ENCODE data around the gene MTIF3. TPM values are rescaled to one million over a fixed set of nuclear protein-coding genes. Genes with fewer than 3 reads are reported as not detected.

Gene MTIF3
- total RNA-seq (2022) (35.6 and 40.9 TPM in 2 replicates), Bru-seq, nascent RNA (percentile 74 among the genes with signal in this experiment), BruChase-seq, experiment 1, labeled RNA remaining after a 6-hour chase (percentile 76 among the genes with signal in this experiment), BruChase-seq, experiment 2, labeled RNA remaining after a 2-hour chase (percentile 84 among the genes with signal in this experiment)
- long read RNA-seq, transcript MTIF3-202 (5 exons, 1,005 nt), result major isoform, 10 of 50 reads
- long read RNA-seq, partial matches to known transcripts, result 3 of 50 reads
- long read RNA-seq, other reads (novel, unspliced or antisense), result 34 of 50 reads

- intact Hi-C loops (cut with micrococcal nuclease), result loop anchor here (1.0 to 2.0 kb wide), 2 partner anchors 24 to 171 kb away; partner anchors contain the start of genes LNX2 and POLR1D
- Mint-ChIP-seq H3K27ac (ENCODE audit: low read depth, unreplicated experiment) (peak within 1 kb of the TSS; percentile 97), H3K9me3 (ENCODE audit: unreplicated experiment) (no peaks in the 10 kb centered on the region), H3K4me1 (ENCODE audit: insufficient read depth, unreplicated experiment) (peaks cover 16% of the 10 kb centered on the region), H3K36me3 (ENCODE audit: insufficient read depth, unreplicated experiment) (peaks cover 16% of the 10 kb centered on the region), H3K27me3 (ENCODE audit: insufficient read depth, unreplicated experiment) (no peaks in the 10 kb centered on the region), H3K4me3 (ENCODE audit: unreplicated experiment) (peak within 1 kb of the TSS; percentile 84)
- no TSS peak for BruUV-seq (replicated peaks)
- DNase-seq (ENCODE audit: unreplicated experiment), result peak; percentile 95
- ChIA-PET CTCF (interaction anchor here (0.6 to 1.4 kb wide), 5 partner anchors 9 to 379 kb away, joined by 3 to 4 read pairs (median 3); no protein-coding TSS in a partner anchor), POLR2A (interaction anchor here (0.5 to 7.4 kb wide), 35 partner anchors 10 to 376 kb away, joined by 3 to 220 read pairs (median 5); partner anchors contain the start of genes GTF3A, LNX2 and POLR1D)
- no peak for TF ChIP-seq CTCF (IDR thresholded peaks at IDR 0.05; ENCODE audit: unreplicated experiment)
These were observed at the start of gene MTIF3 for GRCh38 chr13:27449936-27450828. Gene MTIF3 (minus strand): TSS chr13:27450564. CDS start chr13:27440448, 10,116 bp downstream.

- CTCF ChIA-PET, result interaction anchor here (0.8 kb wide), 1 partner anchor 9 kb away, joined by 4 read pairs; no protein-coding TSS in a partner anchor
- Mint-ChIP-seq H3K36me3 (ENCODE audit: insufficient read depth, unreplicated experiment) (no peaks in the 10 kb centered on the region), H3K27ac (ENCODE audit: low read depth, unreplicated experiment) (peak overlapping the region; percentile 49), H3K9me3 (ENCODE audit: unreplicated experiment) (no peaks in the 10 kb centered on the region), H3K4me3 (ENCODE audit: unreplicated experiment) (no peak overlapping the region), H3K27me3 (ENCODE audit: insufficient read depth, unreplicated experiment) (no peaks in the 10 kb centered on the region), H3K4me1 (ENCODE audit: insufficient read depth, unreplicated experiment) (peaks cover 8% of the 10 kb centered on the region)
- no peak for TF ChIP-seq CTCF (IDR thresholded peaks at IDR 0.05; ENCODE audit: unreplicated experiment)
- POLR2A ChIA-PET, result no interaction called here
- intact Hi-C loops (cut with micrococcal nuclease), result no loop called here
- DNase-seq (ENCODE audit: unreplicated experiment), result no peak
- no TSS peak for BruUV-seq (replicated peaks)
These were observed 47.3 kb upstream of the MTIF3 start for GRCh38 chr13:27497563-27498230.

- H3K4me1 Mint-ChIP-seq (ENCODE audit: insufficient read depth, unreplicated experiment), result peaks cover 8% of the 10 kb centered on the region
- no peak for DNase-seq (ENCODE audit: unreplicated experiment)
- no TSS peak for BruUV-seq (replicated peaks)
- no peaks in the 10 kb centered on the region for H3K9me3 Mint-ChIP-seq (ENCODE audit: unreplicated experiment)
- H3K27me3 Mint-ChIP-seq (ENCODE audit: insufficient read depth, unreplicated experiment), result no peaks in the 10 kb centered on the region
- POLR2A ChIA-PET, result interaction anchor here (0.6 kb wide), 1 partner anchor 577 kb away, joined by 3 read pairs; no protein-coding TSS in a partner anchor
- no peak overlapping the region for H3K4me3 Mint-ChIP-seq (ENCODE audit: unreplicated experiment)
- no peak overlapping the region for H3K27ac Mint-ChIP-seq (ENCODE audit: low read depth, unreplicated experiment)
- intact Hi-C loops (cut with micrococcal nuclease), result no loop called here
- CTCF ChIA-PET, result interaction anchor here (0.7 to 0.8 kb wide), 2 partner anchors 9 to 370 kb away, joined by 3 to 4 read pairs; no protein-coding TSS in a partner anchor
- no peak for TF ChIP-seq CTCF (IDR thresholded peaks at IDR 0.05; ENCODE audit: unreplicated experiment)
- H3K36me3 Mint-ChIP-seq (ENCODE audit: insufficient read depth, unreplicated experiment), result no peaks in the 10 kb centered on the region
These were observed 46.3 kb upstream of the MTIF3 start for GRCh38 chr13:27496536-27497273.

Measured in MCF 10A (cell line).